GM18519 (cell line): ENCODE results near the gene COLEC12.

Experiments used
- ATAC-seq: cut with Tn5 transposase; IDR thresholded peaks from one replicate; pipeline ENCODE4 v1.9.1; 2021; ENCODE audit warnings: mild to moderate bottlenecking, moderate library complexity; ENCODE audit not compliant: unreplicated experiment, low FRiP score

The COLEC12 gene

DNA sequence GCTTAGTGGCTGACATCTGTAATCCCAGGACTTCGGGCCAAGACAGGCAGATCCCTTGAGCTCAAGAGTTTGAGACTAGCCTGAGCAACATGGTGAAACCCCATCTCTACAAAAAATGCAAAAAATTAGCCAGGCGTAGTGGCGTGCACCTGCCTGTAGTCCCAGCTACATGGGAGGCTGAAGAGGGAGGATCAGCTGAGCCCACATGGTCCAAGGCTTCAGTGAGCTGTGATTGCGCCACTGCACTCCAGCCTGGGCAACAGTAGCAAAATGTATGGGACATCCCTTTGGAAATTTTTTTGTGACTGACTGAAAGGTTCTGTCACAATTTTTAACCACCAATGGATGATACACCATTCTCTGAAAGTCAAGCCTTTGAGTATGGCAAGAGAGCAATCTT, 6.3 kb upstream of the COLEC12 start:
- no peak for ATAC-seq

DNA sequence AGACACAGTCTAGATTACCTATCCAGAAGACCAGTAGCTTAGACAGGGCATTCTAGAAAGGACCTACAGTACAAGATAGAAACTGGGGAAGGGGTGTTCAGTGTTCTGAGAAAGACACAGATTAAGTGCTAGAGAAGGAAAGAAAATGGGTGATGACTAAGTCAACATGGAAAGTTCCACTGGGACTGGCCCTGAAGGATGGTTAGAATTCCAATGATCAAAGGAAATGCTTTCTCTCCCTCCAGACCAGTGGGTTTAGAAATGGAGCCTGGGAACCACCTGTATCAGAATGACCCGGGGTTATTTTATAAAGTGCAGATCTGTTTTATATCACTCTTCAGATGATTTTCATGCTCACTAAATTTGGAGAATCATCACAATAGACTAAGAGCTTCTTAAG, 5.8 kb upstream of the COLEC12 start:
- ATAC-seq = no peak

DNA sequence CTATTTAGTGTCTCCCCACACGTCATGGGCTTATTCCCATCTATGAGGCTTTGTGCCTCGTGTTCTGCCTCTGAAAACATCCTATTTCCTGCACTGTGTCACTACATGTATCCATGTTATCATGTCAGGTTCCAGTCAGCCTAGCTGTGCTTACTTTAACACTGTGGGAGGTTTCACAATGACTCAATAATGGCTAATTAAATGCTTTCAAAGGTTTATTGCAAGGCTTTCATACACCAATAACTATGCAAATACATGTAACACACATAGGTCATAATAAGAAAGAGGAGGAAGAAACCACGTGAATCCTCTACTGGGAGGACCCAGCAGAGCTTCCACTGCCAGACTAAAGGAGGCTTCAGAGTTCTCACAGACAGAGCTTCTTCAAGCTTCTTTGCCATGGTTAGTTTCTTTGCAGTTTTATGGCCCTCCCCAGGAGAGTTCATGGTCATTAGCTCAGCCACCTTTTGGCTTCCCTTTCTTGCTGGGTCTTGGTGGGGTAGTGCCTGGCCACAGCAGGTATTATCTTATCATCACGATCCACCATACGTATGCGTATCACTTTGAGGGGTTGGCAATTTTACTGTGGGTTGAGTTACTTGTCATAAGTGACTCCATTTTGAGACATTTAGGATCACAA, 5.1 kb upstream of the COLEC12 start:
- peak; percentile 96 for ATAC-seq

DNA sequence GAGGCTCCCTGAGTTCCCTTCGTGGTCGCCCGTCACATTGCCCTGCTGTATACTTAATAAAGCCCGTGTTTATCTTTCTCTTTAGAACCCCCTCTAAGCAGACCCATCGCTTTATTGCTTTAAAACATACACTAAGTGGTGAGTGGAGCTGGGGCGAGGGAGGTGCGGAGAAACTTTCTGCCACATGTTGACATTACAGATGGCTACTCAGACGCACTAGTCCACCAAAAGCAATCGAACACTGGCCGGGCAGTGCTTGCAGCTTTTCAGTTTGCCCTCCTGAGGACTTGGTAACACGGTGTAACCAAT, 859 bp upstream of the COLEC12 start:
- ATAC-seq = no peak

DNA sequence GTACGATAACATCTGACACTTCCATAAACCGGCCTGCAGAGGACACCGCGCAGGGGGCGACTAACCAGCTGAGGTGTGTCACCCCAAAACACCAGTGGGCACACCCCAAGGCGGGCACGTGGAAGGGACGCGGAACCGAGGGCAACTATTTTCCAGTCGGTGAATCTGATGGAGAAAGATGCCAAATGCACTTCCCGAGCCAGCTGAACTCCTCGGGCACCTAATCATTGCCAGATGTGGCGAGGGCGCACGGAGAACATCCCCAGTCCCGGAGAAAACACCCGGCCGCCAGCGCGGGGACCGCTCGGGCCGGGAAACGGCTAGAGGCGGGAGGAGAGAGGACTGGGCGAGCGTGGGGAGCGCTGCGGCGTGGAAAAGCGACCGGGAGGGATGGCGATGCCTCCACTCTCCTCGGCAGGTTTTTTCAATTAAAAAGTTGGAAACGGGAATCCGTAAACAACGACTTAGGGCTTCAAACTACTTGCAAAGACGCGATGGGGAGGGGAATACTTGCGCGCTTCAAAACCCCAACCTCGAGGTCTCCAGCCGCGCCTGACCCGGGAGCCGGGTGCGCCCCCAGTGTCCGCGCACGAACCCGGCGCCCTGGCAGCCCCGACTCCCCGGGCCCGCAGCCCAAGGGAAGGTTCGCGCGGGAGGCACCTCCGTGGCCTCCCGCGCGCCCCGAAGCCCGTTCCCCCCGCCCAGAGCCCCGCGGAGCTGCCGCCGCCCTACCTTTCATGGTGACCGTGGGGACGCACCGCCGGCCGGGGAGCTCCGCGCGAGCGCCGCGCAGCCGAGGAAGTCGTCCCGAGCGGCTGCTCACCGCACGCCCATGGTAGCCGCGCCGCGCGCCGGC, 497 bp downstream of the COLEC12 start:
- ATAC-seq = no peak

DNA sequence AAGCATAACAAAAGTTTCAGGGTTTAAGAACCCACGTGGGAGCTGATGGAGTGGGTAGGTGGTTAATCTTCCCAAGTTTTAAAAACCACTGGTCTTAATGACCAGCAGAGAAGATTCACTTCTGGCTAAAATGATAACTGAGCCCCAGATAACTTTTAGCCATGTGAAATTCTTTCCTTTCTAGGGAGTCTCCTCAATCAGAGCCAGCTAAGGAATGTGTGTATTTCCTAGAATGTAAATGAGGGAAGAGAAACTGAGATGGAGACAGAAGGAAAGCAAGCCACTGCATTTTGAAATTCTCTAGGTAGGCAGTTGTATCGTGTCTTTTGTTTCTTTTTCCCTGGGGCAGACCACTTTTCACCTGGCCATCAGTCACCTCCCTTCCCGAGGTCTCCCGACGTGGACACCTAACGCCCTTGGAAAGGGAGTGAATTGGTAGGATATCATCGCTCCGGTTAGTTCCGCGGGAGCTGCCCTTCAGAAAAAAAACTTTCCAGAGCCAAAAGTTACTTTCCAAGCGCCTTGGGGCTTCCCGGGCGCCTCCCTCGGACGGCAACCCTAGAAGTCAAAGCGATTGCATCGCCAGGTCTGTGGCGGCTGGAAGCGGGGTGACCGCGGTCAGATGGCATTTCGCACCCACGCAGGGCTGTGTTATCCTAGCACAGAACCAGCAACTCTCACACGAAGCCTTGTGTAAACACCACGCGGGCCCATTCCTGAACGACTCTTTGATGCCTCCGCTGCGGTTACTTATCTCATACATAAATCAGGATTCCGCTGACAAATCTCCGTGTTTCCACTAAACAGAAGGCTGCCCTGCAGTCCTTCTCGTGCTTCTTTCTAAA, 1.3 kb downstream of the COLEC12 start:
- ATAC-seq = no peak

DNA sequence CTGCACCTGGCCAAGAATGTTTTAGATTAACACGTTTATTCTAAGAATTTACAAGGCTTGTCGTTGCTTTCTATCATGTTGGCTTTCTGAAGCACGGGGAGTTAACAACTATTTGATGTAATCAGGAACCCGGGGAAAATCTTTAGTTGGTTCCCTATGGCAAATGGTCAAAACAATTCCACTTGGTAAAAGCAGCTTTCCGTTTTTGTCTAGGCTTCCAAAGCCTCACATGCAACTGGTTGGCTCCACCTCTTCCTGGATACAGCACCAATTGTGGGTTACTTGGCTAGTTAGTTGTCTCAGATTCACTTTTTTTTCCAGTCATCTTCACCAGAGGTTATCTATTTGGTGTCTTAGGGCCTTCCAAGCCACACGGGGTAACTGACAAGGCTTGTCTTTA, 2.8 kb downstream of the COLEC12 start:
- no peak for ATAC-seq

DNA sequence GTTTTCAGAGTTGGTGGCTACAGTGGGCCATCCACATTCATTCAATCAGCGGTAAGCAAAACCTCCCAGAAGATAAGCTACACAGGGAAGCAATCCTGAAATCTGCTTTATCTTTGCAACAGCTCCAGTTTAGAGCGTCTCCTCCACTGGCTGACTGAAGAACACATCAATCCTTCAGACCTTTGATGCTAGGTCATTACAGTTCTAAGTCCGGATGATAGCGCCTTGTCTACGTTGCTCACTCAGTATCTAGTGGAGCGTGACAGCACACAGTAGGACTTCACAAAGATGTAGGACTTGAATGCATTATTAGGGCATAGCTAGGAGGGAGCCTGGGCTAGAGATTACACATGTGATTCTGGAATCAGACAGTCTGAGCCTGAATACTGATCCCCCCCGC, 5.0 kb downstream of the COLEC12 start:
- ATAC-seq = no peak

DNA sequence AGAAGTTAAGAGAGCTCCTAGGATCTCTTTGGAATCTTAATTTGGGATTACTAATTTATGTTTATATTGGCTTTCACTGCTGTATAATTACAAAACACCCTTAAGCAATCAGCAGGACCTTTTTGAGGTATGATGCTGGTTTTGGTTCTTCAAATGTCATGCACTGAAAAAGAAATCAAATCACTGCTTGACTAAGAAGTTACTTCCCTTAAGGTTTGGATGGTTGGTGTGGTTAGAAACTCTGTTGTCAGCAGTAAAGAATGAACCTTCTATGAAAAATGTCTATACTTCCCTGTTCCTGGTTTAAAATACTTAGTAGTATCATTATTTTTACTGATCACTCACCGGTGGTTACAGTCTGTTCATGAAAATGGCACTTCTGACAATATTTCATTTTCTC, 5.5 kb downstream of the COLEC12 start:
- ATAC-seq = no peak

DNA sequence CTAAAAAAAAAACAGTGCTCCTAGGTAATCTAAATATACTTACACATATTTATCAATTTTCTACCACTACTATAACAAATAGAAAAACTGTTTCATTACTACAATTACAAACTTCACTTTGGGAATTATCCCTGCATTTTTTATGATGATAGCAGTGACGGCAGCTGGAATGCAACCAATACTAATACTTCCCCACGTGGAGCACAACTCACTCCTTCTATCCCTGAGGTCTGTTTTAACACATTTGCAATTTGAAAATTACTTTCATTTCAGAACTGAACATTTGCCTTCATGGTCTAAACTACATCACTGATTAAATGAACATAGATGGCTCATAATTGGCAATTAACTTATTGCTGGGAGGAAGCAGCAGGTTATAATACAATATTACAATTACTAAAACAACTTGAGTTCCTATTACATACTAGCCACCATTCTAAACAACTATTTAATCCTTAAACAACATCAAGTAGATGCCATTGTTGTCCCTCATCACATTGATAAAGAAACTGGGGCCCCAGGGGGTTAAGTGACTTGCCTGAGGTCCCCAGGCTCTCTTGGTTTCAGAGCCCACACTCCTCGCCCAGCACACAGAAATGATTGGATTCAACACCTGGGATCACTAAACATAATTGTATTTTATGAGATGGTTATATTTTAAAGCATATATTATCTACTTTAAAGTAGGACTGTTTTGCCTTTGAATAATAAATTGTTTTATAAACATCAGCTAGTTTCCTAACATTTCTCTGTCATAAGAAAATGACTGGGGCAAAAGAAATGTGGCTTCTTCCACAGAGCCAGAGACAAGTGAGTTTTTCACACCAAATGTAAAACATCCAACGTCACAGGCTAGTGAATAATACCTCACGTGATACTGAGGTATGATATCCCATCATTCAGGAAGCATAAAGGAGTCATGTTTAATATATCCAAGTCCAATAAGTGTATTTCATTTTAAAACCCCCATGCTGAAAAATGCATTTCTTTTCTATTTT, 6.2 kb downstream of the COLEC12 start:
- no peak for ATAC-seq

DNA sequence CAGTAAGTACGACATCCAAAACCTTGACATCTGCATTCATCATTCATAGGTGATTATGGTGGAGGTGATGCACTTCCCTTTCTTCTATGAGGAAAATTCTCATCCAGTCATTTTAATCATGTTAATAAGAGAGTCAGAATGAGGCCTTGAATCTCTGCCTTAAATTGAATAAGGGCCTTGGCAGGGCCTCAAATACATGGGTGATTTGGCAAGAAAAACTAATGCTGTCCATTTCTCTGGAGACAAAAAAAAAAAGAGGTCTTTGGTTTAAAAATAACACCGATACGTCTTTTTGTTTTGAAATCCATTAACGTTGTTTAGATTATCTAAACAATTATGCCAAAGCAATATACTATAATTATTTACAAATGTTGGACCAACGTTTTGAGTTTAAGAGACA, 8.1 kb downstream of the COLEC12 start:
- no peak for ATAC-seq

DNA sequence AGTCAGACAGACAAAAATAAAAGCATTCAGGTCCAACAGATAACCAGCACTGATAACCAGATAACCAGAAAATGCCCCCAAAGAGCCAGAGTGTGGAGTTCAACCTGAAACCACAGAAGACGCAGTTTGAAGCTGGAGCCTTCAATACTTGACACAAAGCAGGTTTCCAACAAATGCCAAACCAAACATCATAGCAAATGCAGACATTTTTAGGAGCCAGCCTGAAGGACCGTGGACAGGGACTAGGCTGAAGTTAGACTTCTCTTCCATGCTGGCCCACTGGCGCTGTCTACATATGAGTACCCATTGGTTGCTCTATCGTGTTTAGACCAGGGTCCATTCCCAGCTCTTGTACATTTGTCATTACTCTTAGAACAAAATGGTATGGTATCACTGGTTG, 9.9 kb downstream of the COLEC12 start:
- no peak for ATAC-seq

DNA sequence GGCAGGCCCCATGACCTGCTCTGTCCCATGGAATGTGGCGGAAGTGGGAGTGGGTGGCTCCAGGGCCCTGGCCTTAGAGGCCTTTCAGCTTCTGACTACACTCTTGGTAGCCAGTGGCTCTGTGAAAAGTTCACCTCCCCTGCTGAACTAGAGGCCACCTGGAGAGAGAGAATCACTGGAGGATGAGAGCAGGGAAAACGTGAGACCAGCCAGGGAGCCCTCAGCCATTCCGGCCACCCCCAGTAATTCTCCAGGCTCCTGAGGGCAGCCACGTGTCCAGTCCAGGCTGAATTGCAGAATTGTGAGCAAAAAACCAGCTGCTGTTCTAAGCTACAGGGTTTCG, 10.5 kb downstream of the COLEC12 start:
- ATAC-seq = no peak

DNA sequence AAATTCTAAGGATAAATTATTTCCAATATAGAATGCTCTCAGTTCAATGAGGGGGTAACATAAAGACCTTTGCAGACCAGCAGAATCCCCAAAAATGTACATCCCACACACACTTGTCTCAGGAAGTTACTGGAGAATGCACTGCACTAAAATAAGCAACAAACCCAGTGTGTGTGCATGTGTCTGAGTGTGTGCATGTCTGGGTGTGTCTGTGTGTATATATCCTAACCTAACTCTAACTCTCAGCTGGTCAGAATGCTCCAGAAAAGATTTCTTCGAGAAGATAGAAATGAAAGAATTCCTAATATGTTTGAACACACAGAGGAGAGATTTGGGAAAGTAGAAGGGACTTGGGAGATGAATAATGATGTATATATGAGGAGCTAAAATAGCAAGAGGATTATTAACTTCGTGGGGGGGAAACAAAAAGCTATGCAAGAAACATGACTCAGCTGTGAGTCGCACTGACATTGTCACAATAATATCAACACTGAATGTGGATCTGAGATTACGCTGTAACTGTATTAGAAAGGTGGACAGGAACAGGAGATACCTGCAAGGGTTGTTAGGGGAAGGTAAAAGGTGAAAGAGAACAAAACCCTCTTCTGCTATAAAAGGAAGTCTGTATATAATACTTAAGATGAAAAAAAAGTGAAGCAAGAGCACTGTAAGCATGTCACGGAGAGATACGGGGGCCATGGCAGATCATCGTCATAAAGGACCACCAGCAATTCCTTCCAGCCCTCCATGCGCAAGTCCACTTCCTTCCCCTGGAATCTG, 11.1 kb downstream of the COLEC12 start:
- no peak for ATAC-seq

DNA sequence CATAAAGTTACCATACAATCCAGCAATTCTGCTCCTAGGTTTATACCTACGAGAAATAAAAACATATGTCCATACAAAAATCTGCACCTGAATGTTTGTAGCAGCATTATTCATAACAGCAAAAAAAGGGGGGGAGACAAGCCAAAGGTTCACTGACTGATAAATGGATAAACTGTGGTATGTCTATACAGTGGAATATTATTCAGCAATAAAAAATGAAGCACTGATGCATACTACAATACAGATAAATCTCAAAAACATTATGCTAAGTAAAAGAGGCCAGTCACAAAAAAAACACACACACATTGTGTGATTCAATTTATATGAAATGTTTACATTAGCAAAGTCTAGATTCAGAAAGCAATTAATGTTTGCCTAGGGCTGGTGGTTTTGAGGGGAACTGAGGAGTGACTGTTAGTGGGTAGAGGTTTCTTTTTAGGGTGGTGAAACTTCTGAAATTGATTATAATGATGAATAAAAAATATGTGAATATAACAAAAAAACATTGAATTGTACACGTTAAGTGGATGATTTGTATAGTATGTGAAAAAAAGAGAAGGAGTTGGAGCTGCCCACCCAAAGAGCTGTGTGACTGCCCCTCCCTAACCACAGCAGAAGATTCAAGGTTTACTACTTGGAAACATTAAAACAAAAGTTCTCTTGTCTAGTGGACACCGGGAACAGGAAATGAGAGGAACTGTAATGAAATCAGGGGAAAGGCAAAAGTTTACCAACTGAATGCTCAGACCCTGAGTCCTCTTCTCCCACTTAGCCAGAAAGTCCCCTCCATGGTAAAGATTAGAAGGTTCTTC, 13.4 kb downstream of the COLEC12 start:
- ATAC-seq = no peak

DNA sequence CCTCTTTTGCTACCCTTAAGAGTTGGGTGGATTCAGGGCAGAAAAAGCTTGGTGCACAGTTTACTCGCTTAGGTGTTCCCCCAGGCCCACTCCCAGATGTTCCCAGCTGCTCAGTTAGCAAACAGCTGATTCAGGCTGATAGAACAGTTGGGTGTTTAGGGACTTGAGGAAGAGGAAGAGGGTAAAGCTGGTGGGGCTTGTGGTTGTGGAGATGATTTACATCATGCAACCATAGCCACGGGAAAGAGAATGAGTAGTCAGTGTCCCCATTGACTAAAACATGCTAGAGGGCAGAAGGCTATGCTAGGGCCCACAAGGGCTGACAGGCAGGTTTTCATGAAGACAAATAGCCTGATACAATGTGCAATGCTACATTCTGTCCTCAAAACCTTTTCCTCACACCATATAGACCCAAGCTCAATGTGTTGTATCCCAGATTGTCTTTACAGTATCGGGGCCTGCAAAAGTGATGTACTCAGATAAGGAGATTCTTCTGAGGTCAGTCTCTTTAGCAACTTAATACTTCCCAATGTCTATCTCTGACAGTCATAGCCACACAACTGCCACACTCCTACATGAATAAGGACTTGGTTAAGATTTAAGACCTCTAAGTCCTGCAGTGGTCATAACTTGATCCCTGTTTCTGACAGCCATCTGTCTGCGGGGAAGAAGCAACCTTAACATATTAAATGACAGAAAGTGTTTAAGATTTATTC, 15.6 kb downstream of the COLEC12 start:
- ATAC-seq = no peak

DNA sequence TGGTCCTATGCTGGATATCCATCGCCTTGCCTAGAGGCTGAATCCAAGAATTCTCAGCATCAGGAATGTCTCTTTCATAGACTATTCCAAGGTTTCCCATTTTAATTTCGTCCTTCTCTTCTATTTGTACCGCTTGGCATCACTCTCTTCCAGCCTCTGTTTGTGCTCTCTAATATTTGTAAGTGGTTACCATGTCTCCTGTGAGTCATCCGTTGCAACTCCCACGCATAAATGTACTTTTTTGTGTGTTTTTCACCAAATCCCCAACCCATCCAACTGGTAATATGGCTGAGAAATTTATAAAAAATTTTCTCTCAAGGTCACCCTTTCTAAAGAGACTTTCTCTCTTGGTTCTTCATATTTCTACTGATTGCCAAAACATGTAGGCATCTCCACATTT, 21.8 kb downstream of the COLEC12 start:
- no peak for ATAC-seq

DNA sequence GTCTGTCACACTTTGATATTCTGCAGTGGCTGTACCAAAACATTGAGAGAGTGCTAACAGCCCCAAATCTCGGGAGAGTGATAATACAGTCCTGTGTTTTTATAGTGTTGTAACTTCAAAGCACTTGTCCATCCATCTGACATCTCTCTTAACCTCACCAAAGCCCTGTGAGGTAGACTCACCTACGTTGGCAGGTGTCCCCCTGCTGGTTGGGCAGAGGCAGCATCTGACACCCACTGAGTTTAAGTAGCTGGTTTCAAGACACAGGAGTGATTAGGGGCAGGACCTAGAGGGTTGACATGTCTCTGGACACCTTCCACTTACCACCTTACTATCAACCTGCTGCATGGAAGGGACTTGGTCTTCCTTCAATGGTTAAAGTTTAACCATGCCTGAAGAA, 22.9 kb downstream of the COLEC12 start:
- ATAC-seq = no peak
